ENCODE results near the gene CAMK1G. TPM values are rescaled to one million over a fixed set of nuclear protein-coding genes. Genes with fewer than 3 reads are reported as not detected.

The CAMK1G gene
- total RNA-seq, 2 experiments from 2014 or later, result not detected

- Mint-ChIP-seq H3K36me3 (ENCODE audit: low read depth) (no peaks in the 10 kb centered on the region), H3K9me3 (no peaks in the 10 kb centered on the region), H3K4me1 (ENCODE audit: low read depth) (no peaks in the 10 kb centered on the region), H3K27ac (no peak overlapping the region), H3K27me3 (peaks cover 2% of the 10 kb centered on the region), H3K4me3 (no peak overlapping the region)
- intact Hi-C loops (cut with micrococcal nuclease), result loop anchor here (5.0 kb wide), 2 partner anchors 53 to 62 kb away; no protein-coding TSS in a partner anchor
- no peak for ATAC-seq
- ChIA-PET POLR2A (no interaction called here), CTCF (interaction anchor here (1.0 to 3.9 kb wide), 10 partner anchors 12 to 64 kb away, joined by 3 to 25 read pairs (median 6); no protein-coding TSS in a partner anchor)
- no peak for DNase-seq
- TF ChIP-seq, protein P1, sequence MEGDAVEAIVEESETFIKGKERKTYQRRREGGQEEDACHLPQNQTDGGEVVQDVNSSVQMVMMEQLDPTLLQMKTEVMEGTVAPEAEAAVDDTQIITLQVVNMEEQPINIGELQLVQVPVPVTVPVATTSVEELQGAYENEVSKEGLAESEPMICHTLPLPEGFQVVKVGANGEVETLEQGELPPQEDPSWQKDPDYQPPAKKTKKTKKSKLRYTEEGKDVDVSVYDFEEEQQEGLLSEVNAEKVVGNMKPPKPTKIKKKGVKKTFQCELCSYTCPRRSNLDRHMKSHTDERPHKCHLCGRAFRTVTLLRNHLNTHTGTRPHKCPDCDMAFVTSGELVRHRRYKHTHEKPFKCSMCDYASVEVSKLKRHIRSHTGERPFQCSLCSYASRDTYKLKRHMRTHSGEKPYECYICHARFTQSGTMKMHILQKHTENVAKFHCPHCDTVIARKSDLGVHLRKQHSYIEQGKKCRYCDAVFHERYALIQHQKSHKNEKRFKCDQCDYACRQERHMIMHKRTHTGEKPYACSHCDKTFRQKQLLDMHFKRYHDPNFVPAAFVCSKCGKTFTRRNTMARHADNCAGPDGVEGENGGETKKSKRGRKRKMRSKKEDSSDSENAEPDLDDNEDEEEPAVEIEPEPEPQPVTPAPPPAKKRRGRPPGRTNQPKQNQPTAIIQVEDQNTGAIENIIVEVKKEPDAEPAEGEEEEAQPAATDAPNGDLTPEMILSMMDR (IDR thresholded peaks at IDR 0.05), result no peak
These were observed 46.3 kb downstream of the CAMK1G start for GRCh38 chr1:209629621-209630382.

DNA sequence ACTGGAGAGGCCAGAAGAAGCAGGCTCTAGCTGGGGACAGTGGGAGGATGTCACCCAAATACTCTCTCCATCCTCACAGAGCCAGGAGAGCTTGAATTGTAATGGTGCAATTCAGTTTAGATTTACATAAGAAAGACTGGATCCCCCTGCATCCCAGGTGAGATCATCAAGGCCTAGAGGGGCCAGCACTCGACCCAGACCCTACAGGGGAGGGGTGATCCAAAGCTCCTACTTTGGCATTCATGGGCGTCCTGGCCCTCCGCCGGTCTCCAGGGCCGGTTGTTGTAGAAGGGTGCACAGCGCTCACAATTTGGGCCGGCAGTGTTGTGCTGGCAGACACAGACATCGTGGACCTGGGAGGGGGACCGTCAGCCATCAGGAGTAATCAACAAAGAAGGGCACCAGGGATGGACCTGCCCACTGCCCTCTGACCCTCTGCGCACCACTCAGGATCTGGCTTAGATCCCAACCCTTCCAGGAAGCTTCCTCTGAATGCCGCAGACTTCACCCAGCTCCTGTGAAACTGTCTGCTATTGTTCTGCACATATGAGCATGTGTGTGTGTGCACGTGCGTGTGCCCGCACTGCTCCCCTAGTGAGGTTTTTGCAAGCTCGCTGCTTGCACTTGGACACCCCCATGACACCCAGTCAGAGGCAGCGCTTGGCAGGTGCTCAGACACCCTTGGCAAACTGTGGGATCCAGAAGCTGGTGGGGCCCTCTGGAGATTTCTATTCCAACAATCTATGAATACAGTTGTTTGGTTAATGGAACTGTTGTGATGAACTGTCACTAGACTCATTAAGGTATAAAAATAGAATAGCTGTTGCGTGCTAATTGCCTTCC is 47.1 kb downstream of the CAMK1G start:
- POLR2A ChIA-PET, result no interaction called here
- ATAC-seq (no peak), DNase-seq (no peak)
- no peaks in the 10 kb centered on the region for H3K4me1 Mint-ChIP-seq (ENCODE audit: low read depth)
- no peaks in the 10 kb centered on the region for H3K36me3 Mint-ChIP-seq (ENCODE audit: low read depth)
- intact Hi-C loops (cut with micrococcal nuclease), result loop anchor here (5.0 kb wide), 1 partner anchor 62 kb away; no protein-coding TSS in a partner anchor
- H3K4me3 Mint-ChIP-seq, result no peak overlapping the region
- no peaks in the 10 kb centered on the region for H3K9me3 Mint-ChIP-seq
- CTCF ChIA-PET, result interaction anchor here (0.5 to 3.9 kb wide), 11 partner anchors 11 to 1390 kb away, joined by 3 to 15 read pairs (median 4); no protein-coding TSS in a partner anchor
- TF ChIP-seq, protein P1 (IDR thresholded peaks at IDR 0.05), result no peak
- H3K27ac Mint-ChIP-seq, result no peak overlapping the region
- peaks cover 2% of the 10 kb centered on the region for H3K27me3 Mint-ChIP-seq

GRCh38 chr1:209633335-209633997 is 50.0 kb downstream of the CAMK1G start:
- Mint-ChIP-seq H3K27ac (no peak overlapping the region), H3K4me3 (no peak overlapping the region), H3K27me3 (no peaks in the 10 kb centered on the region), H3K4me1 (ENCODE audit: low read depth) (no peaks in the 10 kb centered on the region), H3K36me3 (ENCODE audit: low read depth) (no peaks in the 10 kb centered on the region), H3K9me3 (no peaks in the 10 kb centered on the region)
- CTCF ChIA-PET, result no interaction called here
- intact Hi-C loops (cut with micrococcal nuclease), result loop anchor here (5.0 kb wide), 1 partner anchor 59 kb away; no protein-coding TSS in a partner anchor
- ATAC-seq, result no peak
- DNase-seq, result no peak
- POLR2A ChIA-PET, result interaction anchor here (0.7 to 1.1 kb wide), 2 partner anchors 13 to 76 kb away, joined by 3 read pairs; no protein-coding TSS in a partner anchor
- TF ChIP-seq, protein P1 (IDR thresholded peaks at IDR 0.05), result no peak

DNA sequence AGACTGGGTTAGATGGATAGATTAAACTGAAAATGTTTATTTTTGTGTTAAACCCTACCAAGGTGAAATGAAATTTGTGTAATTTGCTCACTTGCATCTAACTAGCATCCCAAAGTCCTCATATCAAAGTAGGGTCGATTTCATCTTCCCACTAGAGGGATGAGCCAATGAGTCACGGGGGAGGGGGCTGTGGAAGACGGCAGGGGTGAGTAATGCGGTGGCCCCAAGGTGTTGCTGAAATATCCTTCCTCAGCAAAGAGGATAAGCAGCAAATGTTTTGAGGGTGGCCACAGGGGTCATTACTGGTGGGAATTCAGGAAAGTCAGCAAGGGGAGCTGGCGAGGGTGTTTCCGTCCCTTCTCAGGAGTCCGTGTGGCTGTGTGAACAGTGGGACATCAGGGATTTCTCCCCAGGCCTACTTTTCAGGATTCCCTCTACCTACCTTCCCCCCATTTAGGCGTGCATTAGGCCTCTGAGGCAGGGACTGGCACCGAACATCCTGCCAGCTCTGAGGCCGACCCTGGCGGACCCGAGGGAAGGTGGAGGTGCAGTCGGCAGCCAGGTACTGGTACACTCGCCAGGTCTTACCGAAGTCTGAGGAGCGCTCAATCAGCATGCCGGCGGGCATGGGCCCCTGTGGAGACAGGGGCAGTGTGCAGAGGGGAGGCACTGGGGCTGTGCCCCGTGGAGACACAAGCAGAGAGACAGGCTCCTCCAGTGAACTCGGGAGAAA is 50.7 kb downstream of the CAMK1G start:
- no peaks in the 10 kb centered on the region for H3K36me3 Mint-ChIP-seq (ENCODE audit: low read depth)
- no peak overlapping the region for H3K27ac Mint-ChIP-seq
- H3K4me1 Mint-ChIP-seq (ENCODE audit: low read depth), result no peaks in the 10 kb centered on the region
- TF ChIP-seq, protein P1 (IDR thresholded peaks at IDR 0.05), result no peak
- H3K27me3 Mint-ChIP-seq, result no peaks in the 10 kb centered on the region
- DNase-seq (no peak), ATAC-seq (no peak)
- intact Hi-C loops (cut with micrococcal nuclease), result loop anchor here (5.0 kb wide), 1 partner anchor 58 kb away; no protein-coding TSS in a partner anchor
- H3K9me3 Mint-ChIP-seq, result no peaks in the 10 kb centered on the region
- no peak overlapping the region for H3K4me3 Mint-ChIP-seq
- ChIA-PET CTCF (interaction anchor here (1.4 kb wide), 1 partner anchor 64 kb away, joined by 3 read pairs; no protein-coding TSS in a partner anchor), POLR2A (interaction anchor here (0.7 to 1.1 kb wide), 2 partner anchors 12 to 77 kb away, joined by 3 read pairs; no protein-coding TSS in a partner anchor)

All from activated CD8-positive, alpha-beta T cell treated with anti-CD3 and anti-CD28 coated beads for 36 hours (primary cell).